HCT116 (cell line): ENCODE results near the gene UQCC2. TPM values are rescaled to one million over a fixed set of nuclear protein-coding genes. Genes with fewer than 3 reads are reported as not detected.

ENCODE experiments used
- ATAC-seq: fragments of 200-7000 bp; cut with Tn5 transposase; 2 replicates; pipeline ENCODE4 v1.9.1; 2020; ENCODE audit warnings: mild to moderate bottlenecking, moderate library complexity
- BruUV-seq: library from RNA; stranded (reverse); fragments of 400-500 nt; replicated peaks from 2 replicates; lab custom pipeline; 2021; lab: Mats Ljungman, UMichigan
- CTCF ChIA-PET: fragments of 300-600 bp; sonication (Branson Sonifier 250); formaldehyde crosslinking; loops from one replicate; lab custom pipeline; 2021; ENCODE audit warnings: antibody characterized with exemption; lab: Charles Lee
- POLR2A ChIA-PET: fragments of 300-600, 350-600 bp; sonication (Branson Sonifier 250); formaldehyde crosslinking; loops from one replicate; lab custom pipeline; 2021; ENCODE audit warnings: antibody characterized with exemption; lab: Charles Lee
- RAD21 ChIA-PET, 2 experiments: fragments of 300-600 bp; sonication (Branson Sonifier 250); formaldehyde crosslinking; loops; one replicate each; lab custom pipeline; 2023; ENCODE audit warnings: low total read pairs in 2 of 2; ENCODE audit not compliant: uncharacterized antibody in 2 of 2, unreplicated experiment in 2 of 2, low non-redundant PET in 1 of 2; lab: Charles Lee
- DNase-seq: peaks from one replicate; pipeline ENCODE4 v3.0.0-alpha.2; 2010; ENCODE audit warnings: low read depth, low spot score
- H2AFZ ChIP-seq: fragments of 200-600 bp; shearing (Covaris generic), sonication (generic); 2 replicates; pipeline ENCODE4 v1.6.1; 2017; ENCODE audit warnings: low read depth, mixed run types, mixed read lengths, antibody characterized with exemption, low read length; ENCODE audit not compliant: poor library complexity, severe bottlenecking
- H3K27ac ChIP-seq: 2 replicates; pipeline ENCODE4 v1.5.1; 2012; ENCODE audit warnings: low read depth, low read length
- H3K27me3 ChIP-seq: fragments of 200-600 bp; sonication (generic); 2 replicates; pipeline ENCODE4 v1.6.1; 2016; ENCODE audit warnings: mixed run types, low read length, mixed read lengths; ENCODE audit not compliant: insufficient read depth
- H3K36me3 ChIP-seq, 2 experiments: fragments of 200-500 bp in 1 of 2; fragments of 200-600 bp in 1 of 2; sonication (Bioruptor generic) in 1 of 2; sonication (generic) in 1 of 2; 2 replicates each; pipeline versions ENCODE4 v1.5.1 to v1.6.1; 2014 to 2016; ENCODE audit warnings: low read length in 2 of 2, inconsistent platforms in 1 of 2, mixed read lengths in 1 of 2, mixed run types in 1 of 2; ENCODE audit not compliant: insufficient read depth in 2 of 2, control insufficient read depth in 1 of 2
- H3K4me1 ChIP-seq, 2 experiments: fragments of 200-600 bp in 1 of 2; sonication (generic) in 1 of 2; 2 replicates each; pipeline versions ENCODE4 v1.5.1 to v1.6.1; 2012 to 2017; ENCODE audit warnings: low read length in 2 of 2, inconsistent platforms in 1 of 2, mild to moderate bottlenecking in 1 of 2, mixed read lengths in 1 of 2, mixed run types in 1 of 2, moderate library complexity in 1 of 2; ENCODE audit not compliant: insufficient read depth in 2 of 2, control insufficient read depth in 1 of 2
- H3K4me2 ChIP-seq: fragments of 200-600 bp; sonication (generic); 2 replicates; pipeline ENCODE4 v1.6.1; 2017; ENCODE audit warnings: mixed run types, low read length, mixed read lengths
- H3K4me3 ChIP-seq, 2 experiments: fragments of 200-600 bp in 1 of 2; sonication (generic) in 1 of 2; replicated peaks in 1 of 2; 2 replicates each; pipeline ENCODE4 v1.5.1; 2011 to 2016; ENCODE audit warnings: low read length in 2 of 2, control low read depth in 1 of 2, low read depth in 1 of 2, mild to moderate bottlenecking in 1 of 2, mixed read lengths in 1 of 2, mixed run types in 1 of 2
- H3K79me2 ChIP-seq: fragments of 200-600 bp; sonication (generic); 2 replicates; pipeline ENCODE4 v1.6.1; 2017; ENCODE audit warnings: mild to moderate bottlenecking, mixed run types, low read length, moderate library complexity, mixed read lengths; ENCODE audit not compliant: insufficient read depth
- H3K9ac ChIP-seq: fragments of 200-600 bp; sonication (generic); 2 replicates; pipeline ENCODE4 v1.6.1; 2016; ENCODE audit warnings: low read length, mixed read lengths
- H3K9me2 ChIP-seq: fragments of 200-600 bp; sonication (generic), shearing (Covaris generic); 2 replicates; pipeline ENCODE4 v1.6.1; 2017; ENCODE audit warnings: mixed run types, mild to moderate bottlenecking, moderate library complexity; ENCODE audit not compliant: insufficient read depth
- H3K9me3 ChIP-seq, 2 experiments: fragments of 200-500 bp in 1 of 2; fragments of 200-600 bp in 1 of 2; sonication (Bioruptor generic) in 1 of 2; sonication (generic) in 1 of 2; 2 replicates each; pipeline ENCODE4 v1.6.1; 2014 to 2017; ENCODE audit warnings: low read length in 2 of 2, mixed read lengths in 2 of 2, inconsistent platforms in 1 of 2, low read depth in 1 of 2, mild to moderate bottlenecking in 1 of 2, mixed run types in 1 of 2, moderate library complexity in 1 of 2; ENCODE audit not compliant: control insufficient read depth in 1 of 2, insufficient read depth in 1 of 2
- H4K20me1 ChIP-seq: fragments of 200-600 bp; sonication (generic), shearing (Covaris generic); 2 replicates; pipeline ENCODE4 v1.6.1; 2017; ENCODE audit warnings: mixed run types, mild to moderate bottlenecking, moderate library complexity; ENCODE audit not compliant: insufficient read depth
- CBX3 ChIP-seq: IDR thresholded peaks from 2 replicates; pipeline ENCODE4 v1.6.1; 2012; ENCODE audit warnings: low read depth
- EZH2 ChIP-seq: fragments of 200-600 bp; sonication (generic); IDR thresholded peaks from 2 replicates; pipeline ENCODE4 v1.6.1; 2017; ENCODE audit warnings: antibody characterized with exemption, mixed run types
- FOSL1 ChIP-seq: IDR thresholded peaks from 2 replicates; pipeline ENCODE4 v1.6.1; 2012; ENCODE audit warnings: low read depth
- JUND ChIP-seq: IDR thresholded peaks from 2 replicates; pipeline ENCODE4 v1.6.1; 2012
- RAD21 ChIP-seq: IDR thresholded peaks from 2 replicates; pipeline ENCODE4 v1.6.1; 2012; ENCODE audit warnings: low read depth, mild to moderate bottlenecking
- SP1 ChIP-seq: IDR thresholded peaks from 2 replicates; pipeline ENCODE4 v1.6.1; 2012; ENCODE audit warnings: low read depth
- TCF7L2 ChIP-seq: IDR thresholded peaks from 2 replicates; pipeline ENCODE4 v1.7.0; 2011; ENCODE audit warnings: borderline replicate concordance, inconsistent platforms; ENCODE audit not compliant: insufficient read depth, insufficient read length; ENCODE audit errors: extremely low read depth
- YY1 ChIP-seq: IDR thresholded peaks from 2 replicates; pipeline ENCODE4 v1.6.1; 2011; ENCODE audit warnings: low read length, low read depth, moderate library complexity, mild to moderate bottlenecking; ENCODE audit not compliant: insufficient replicate concordance; ENCODE audit errors: extremely low read depth
- ZFX ChIP-seq: fragments of 450-650 bp; IDR thresholded peaks from 2 replicates; pipeline ENCODE4 v1.6.1; 2017
- intact Hi-C: fragments of 100-400 bp; cut with micrococcal nuclease; formaldehyde crosslinking; loops from 2 replicates; pipeline ENCODE4 v1.10.0; 2022
- total RNA-seq: library from RNA; stranded (reverse); gene quantifications from one replicate; pipeline ENCODE4 v1.2.1, GENCODE V29; 2021; ENCODE audit not compliant: unreplicated experiment
- TF ChIP-seq, protein P1 (sequence below): IDR thresholded peaks from 2 replicates; pipeline ENCODE4 v1.6.1; 2012
- TF ChIP-seq, protein P2 (sequence below): IDR thresholded peaks from 2 replicates; pipeline ENCODE4 v1.6.1; 2012; ENCODE audit warnings: low read depth

Gene UQCC2
- total RNA-seq, 1 experiment from 2014 or later, result 95.1 TPM

- TF ChIP-seq CBX3 (no peak), SP1 (no peak), RAD21 (no peak), JUND (no peak), ZFX (no peak), FOSL1 (no peak), TCF7L2 (no peak)
- TF ChIP-seq, protein P1, sequence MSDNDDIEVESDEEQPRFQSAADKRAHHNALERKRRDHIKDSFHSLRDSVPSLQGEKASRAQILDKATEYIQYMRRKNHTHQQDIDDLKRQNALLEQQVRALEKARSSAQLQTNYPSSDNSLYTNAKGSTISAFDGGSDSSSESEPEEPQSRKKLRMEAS, result no peak
- Histone ChIP-seq H3K9me3 (no peaks in the 10 kb centered on the region), H3K79me2 (no peaks in the 10 kb centered on the region), H3K4me1 (no peaks in the 10 kb centered on the region), H3K9ac (no peak overlapping the region), H4K20me1 (no peaks in the 10 kb centered on the region), H2AFZ (no peak overlapping the region), H3K36me3 (no peaks in the 10 kb centered on the region), H3K9me2 (no peaks in the 10 kb centered on the region), H3K27ac (no peak overlapping the region), H3K27me3 (peaks cover 30% of the 10 kb centered on the region), H3K4me3 (no peak overlapping the region), H3K4me2 (no peak overlapping the region)
- POLR2A ChIA-PET, result no interaction called here
- CTCF ChIA-PET, result no interaction called here
- intact Hi-C loops, result no loop called here
- RAD21 ChIA-PET, result no interaction called here
- ATAC-seq (no peak), DNase-seq (no peak)
- no TSS peak for BruUV-seq
Observed at GRCh38 chr6:33725222-33725621, 13.7 kb upstream of the UQCC2 start.

GRCh38 chr6:33724102-33725023 lies 12.9 kb upstream of the UQCC2 start:
- no peak overlapping the region for H3K4me3 ChIP-seq
- H3K9ac ChIP-seq, result no peak overlapping the region
- no peaks in the 10 kb centered on the region for H4K20me1 ChIP-seq
- no peak overlapping the region for H3K4me2 ChIP-seq
- BruUV-seq, result no TSS peak
- no peaks in the 10 kb centered on the region for H3K36me3 ChIP-seq
- no peaks in the 10 kb centered on the region for H3K4me1 ChIP-seq
- H3K9me2 ChIP-seq, result no peaks in the 10 kb centered on the region
- no peaks in the 10 kb centered on the region for H3K79me2 ChIP-seq
- CTCF ChIA-PET, result no interaction called here
- intact Hi-C loops, result no loop called here
- no peak overlapping the region for H3K27ac ChIP-seq
- no peak for DNase-seq
- no peak overlapping the region for H2AFZ ChIP-seq
- H3K9me3 ChIP-seq, result no peaks in the 10 kb centered on the region
- TF ChIP-seq EZH2 (no peak), FOSL1 (no peak), YY1 (no peak), JUND (no peak)
- TF ChIP-seq, protein P2, sequence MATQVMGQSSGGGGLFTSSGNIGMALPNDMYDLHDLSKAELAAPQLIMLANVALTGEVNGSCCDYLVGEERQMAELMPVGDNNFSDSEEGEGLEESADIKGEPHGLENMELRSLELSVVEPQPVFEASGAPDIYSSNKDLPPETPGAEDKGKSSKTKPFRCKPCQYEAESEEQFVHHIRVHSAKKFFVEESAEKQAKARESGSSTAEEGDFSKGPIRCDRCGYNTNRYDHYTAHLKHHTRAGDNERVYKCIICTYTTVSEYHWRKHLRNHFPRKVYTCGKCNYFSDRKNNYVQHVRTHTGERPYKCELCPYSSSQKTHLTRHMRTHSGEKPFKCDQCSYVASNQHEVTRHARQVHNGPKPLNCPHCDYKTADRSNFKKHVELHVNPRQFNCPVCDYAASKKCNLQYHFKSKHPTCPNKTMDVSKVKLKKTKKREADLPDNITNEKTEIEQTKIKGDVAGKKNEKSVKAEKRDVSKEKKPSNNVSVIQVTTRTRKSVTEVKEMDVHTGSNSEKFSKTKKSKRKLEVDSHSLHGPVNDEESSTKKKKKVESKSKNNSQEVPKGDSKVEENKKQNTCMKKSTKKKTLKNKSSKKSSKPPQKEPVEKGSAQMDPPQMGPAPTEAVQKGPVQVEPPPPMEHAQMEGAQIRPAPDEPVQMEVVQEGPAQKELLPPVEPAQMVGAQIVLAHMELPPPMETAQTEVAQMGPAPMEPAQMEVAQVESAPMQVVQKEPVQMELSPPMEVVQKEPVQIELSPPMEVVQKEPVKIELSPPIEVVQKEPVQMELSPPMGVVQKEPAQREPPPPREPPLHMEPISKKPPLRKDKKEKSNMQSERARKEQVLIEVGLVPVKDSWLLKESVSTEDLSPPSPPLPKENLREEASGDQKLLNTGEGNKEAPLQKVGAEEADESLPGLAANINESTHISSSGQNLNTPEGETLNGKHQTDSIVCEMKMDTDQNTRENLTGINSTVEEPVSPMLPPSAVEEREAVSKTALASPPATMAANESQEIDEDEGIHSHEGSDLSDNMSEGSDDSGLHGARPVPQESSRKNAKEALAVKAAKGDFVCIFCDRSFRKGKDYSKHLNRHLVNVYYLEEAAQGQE, result no peak
- TF ChIP-seq, protein P1, result no peak
- H3K27me3 ChIP-seq, result peaks cover 30% of the 10 kb centered on the region
- ATAC-seq, result no peak
- RAD21 ChIA-PET, result no interaction called here
- POLR2A ChIA-PET, result no interaction called here
